WTC11 (cell line): ENCODE results near the gene WSCD1. TPM values are rescaled to one million over a fixed set of nuclear protein-coding genes. Genes with fewer than 3 reads are reported as not detected.

Source experiments
- ATAC-seq: fragments of 200-7000 bp; cut with Tn5 transposase; 2 replicates; pipeline ENCODE4 v1.10.0; 2021; ENCODE audit warnings: mild to moderate bottlenecking, moderate library complexity
- CTCF ChIA-PET: fragments of 300-600 bp; sonication (Branson Sonifier 250); formaldehyde crosslinking; loops from one replicate; lab custom pipeline; 2021; ENCODE audit warnings: antibody characterized with exemption; lab: Charles Lee
- POLR2A ChIA-PET: fragments of 350-600 bp; sonication (Branson Sonifier 250); formaldehyde crosslinking; loops from one replicate; lab custom pipeline; 2021; ENCODE audit warnings: antibody characterized with exemption; lab: Charles Lee
- DNase-seq: peaks from one replicate; pipeline ENCODE4 v3.0.0; 2021; ENCODE audit warnings: low spot score
- H3K27ac Mint-ChIP-seq: 2 replicates; pipeline ENCODE4 v1.8.0; 2021; ENCODE audit warnings: mixed read lengths
- H3K27me3 Mint-ChIP-seq: 2 replicates; pipeline ENCODE4 v1.8.0; 2021; ENCODE audit warnings: low read depth, mild to moderate bottlenecking, moderate library complexity, mixed read lengths
- H3K36me3 Mint-ChIP-seq: 2 replicates; pipeline ENCODE4 v1.8.0; 2021; ENCODE audit warnings: mixed read lengths
- H3K4me1 Mint-ChIP-seq: 2 replicates; pipeline ENCODE4 v1.8.0; 2022; ENCODE audit warnings: mixed read lengths
- H3K4me3 Mint-ChIP-seq: 2 replicates; pipeline ENCODE4 v1.8.0; 2021; ENCODE audit warnings: mild to moderate bottlenecking, moderate library complexity, mixed read lengths
- H3K9me3 Mint-ChIP-seq: 2 replicates; pipeline ENCODE4 v1.8.0; 2021; ENCODE audit warnings: mixed read lengths
- ATF2 ChIP-seq: sonication (generic); formaldehyde crosslinking; IDR thresholded peaks from 2 replicates; pipeline ENCODE4 v1.8.1; 2022; ENCODE audit warnings: low read depth, missing genetic modification reagents, borderline replicate concordance
- ETV6 ChIP-seq: sonication (generic); formaldehyde crosslinking; IDR thresholded peaks from 2 replicates; pipeline ENCODE4 v1.8.1; 2022; ENCODE audit warnings: mild to moderate bottlenecking, missing genetic modification reagents
- FOXJ3 ChIP-seq: sonication (generic); formaldehyde crosslinking; IDR thresholded peaks from 2 replicates; pipeline ENCODE4 v1.9.0; 2021; ENCODE audit warnings: missing genetic modification reagents, mild to moderate bottlenecking, borderline replicate concordance
- FOXK1 ChIP-seq: sonication (generic); formaldehyde crosslinking; IDR thresholded peaks from 2 replicates; pipeline ENCODE4 v1.8.0; 2022; ENCODE audit warnings: mild to moderate bottlenecking, moderate library complexity, missing genetic modification reagents
- GRHL2 ChIP-seq: fragments of 250-450 bp; sonication (Bioruptor Pico); IDR thresholded peaks from 2 replicates; pipeline ENCODE4 v1.8.0; 2022; ENCODE audit warnings: mild to moderate bottlenecking, moderate library complexity; ENCODE audit not compliant: insufficient replicate concordance, severe bottlenecking
- HMGA2 ChIP-seq: fragments of 250-450 bp; sonication (Bioruptor Pico); IDR thresholded peaks from 2 replicates; pipeline ENCODE4 v1.4.0; 2021; ENCODE audit warnings: mild to moderate bottlenecking, moderate library complexity
- MXD4 ChIP-seq: fragments of 250-450 bp; sonication (Bioruptor Pico); IDR thresholded peaks from 2 replicates; pipeline ENCODE4 v1.8.0; 2021; ENCODE audit warnings: mild to moderate bottlenecking, moderate library complexity, borderline replicate concordance
- RORB ChIP-seq: fragments of 250-450 bp; sonication (Bioruptor Pico); IDR thresholded peaks from 2 replicates; pipeline ENCODE4 v1.9.0; 2021; ENCODE audit warnings: mild to moderate bottlenecking
- SMAD3 ChIP-seq: sonication (generic); formaldehyde crosslinking; IDR thresholded peaks from 2 replicates; pipeline ENCODE4 v1.8.0; 2022; ENCODE audit warnings: missing genetic modification reagents, mild to moderate bottlenecking, borderline replicate concordance
- SP1 ChIP-seq: sonication (generic); formaldehyde crosslinking; conservative IDR thresholded peaks from 2 replicates; pipeline ENCODE4 v1.8.1; 2022; ENCODE audit warnings: missing genetic modification reagents
- TEAD1 ChIP-seq: sonication (generic); formaldehyde crosslinking; IDR thresholded peaks from 2 replicates; pipeline ENCODE4 v1.8.0; 2022; ENCODE audit warnings: mild to moderate bottlenecking, missing genetic modification reagents
- TP53 ChIP-seq: sonication (generic); formaldehyde crosslinking; IDR thresholded peaks from 2 replicates; pipeline ENCODE4 v1.8.1; 2023; ENCODE audit warnings: mild to moderate bottlenecking, missing genetic modification reagents
- ZNF232 ChIP-seq: sonication (generic); formaldehyde crosslinking; IDR thresholded peaks from 2 replicates; pipeline ENCODE4 v1.8.0; 2022; ENCODE audit warnings: mild to moderate bottlenecking, missing genetic modification reagents
- ZNF416 ChIP-seq: fragments of 250-450 bp; sonication (Bioruptor Pico); IDR thresholded peaks from 2 replicates; pipeline ENCODE4 v1.9.0; 2021; ENCODE audit warnings: mild to moderate bottlenecking, inconsistent platforms
- ZNF423 ChIP-seq: fragments of 250-450 bp; sonication (Bioruptor Pico); IDR thresholded peaks from 2 replicates; pipeline ENCODE4 v2.1.2; 2022; ENCODE audit warnings: mild to moderate bottlenecking, moderate library complexity
- total RNA-seq: library from RNA; stranded (reverse); gene quantifications from 3 replicates; pipeline ENCODE4 v1.2.3, GENCODE V29; 2021
- TF ChIP-seq, protein P1 (sequence below): sonication (generic); formaldehyde crosslinking; IDR thresholded peaks from 2 replicates; pipeline ENCODE4 v1.8.1; 2023; ENCODE audit warnings: mild to moderate bottlenecking, missing genetic modification reagents, moderate library complexity
- TF ChIP-seq, protein P2 (sequence below): fragments of 200-600 bp; IDR thresholded peaks from 2 replicates; pipeline ENCODE4 v1.8.0; 2022; ENCODE audit warnings: antibody characterized with exemption

WSCD1 gene
- total RNA-seq, 1 experiment from 2014 or later, result 57.5 TPM

GRCh38 chr17:6080711-6081430 lies 10.7 kb downstream of the WSCD1 start:
- Mint-ChIP-seq H3K4me1 (peaks cover 48% of the 10 kb centered on the region), H3K27ac (no peak overlapping the region), H3K36me3 (peaks cover 10% of the 10 kb centered on the region; the same call in 1 of the 2 replicates), H3K4me3 (no peak overlapping the region), H3K9me3 (no peaks in the 10 kb centered on the region), H3K27me3 (no peaks in the 10 kb centered on the region)
- ATAC-seq, result no peak
- TF ChIP-seq SP1 (CRISPR knock-in tag) (no peak), FOXJ3 (CRISPR knock-in tag) (no peak), MXD4 (CRISPR knock-in tag) (no peak), TEAD1 (CRISPR knock-in tag) (no peak), GRHL2 (CRISPR knock-in tag) (no peak)
- CTCF ChIA-PET, result interaction anchor here (0.7 to 1.0 kb wide), 2 partner anchors 107 to 199 kb away, joined by 3 to 4 read pairs; no protein-coding TSS in a partner anchor
- no peak for DNase-seq
- POLR2A ChIA-PET, result no interaction called here

DNA sequence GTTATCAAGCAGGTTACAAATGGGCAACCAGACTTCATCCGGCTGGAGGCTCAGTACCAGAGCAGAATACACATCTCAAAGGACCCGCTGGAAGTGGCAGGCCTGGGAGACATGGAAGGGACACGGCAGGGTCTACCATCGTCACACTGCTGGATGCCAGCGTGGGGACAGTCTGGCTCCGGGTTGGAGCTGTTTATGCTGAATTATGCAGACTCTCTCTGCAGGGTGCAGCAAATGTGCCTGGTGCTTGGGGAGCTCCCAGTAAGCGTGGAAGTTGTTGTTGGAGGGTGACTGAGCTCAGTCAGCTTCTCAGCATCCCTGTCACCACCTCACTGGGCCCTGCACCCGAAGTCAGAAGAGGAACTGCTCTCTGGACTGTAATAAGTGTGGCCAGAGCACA lies 12.2 kb downstream of the WSCD1 start:
- Mint-ChIP-seq H3K36me3 (peaks cover 10% of the 10 kb centered on the region; the same call in 1 of the 2 replicates), H3K9me3 (no peaks in the 10 kb centered on the region), H3K27ac (peak overlapping the region; percentile 25; the same call in 1 of the 2 replicates), H3K4me1 (peaks cover 35% of the 10 kb centered on the region), H3K27me3 (no peaks in the 10 kb centered on the region), H3K4me3 (no peak overlapping the region)
- ATAC-seq (no peak), DNase-seq (no peak)
- TF ChIP-seq HMGA2 (CRISPR knock-in tag), result no peak
- ChIA-PET POLR2A (interaction anchor here (1.1 kb wide), 1 partner anchor 13 kb away, joined by 3 read pairs; no protein-coding TSS in a partner anchor), CTCF (interaction anchor here (0.6 to 1.0 kb wide), 3 partner anchors 14 to 288 kb away, joined by 3 to 5 read pairs (median 4); no protein-coding TSS in a partner anchor)

- Mint-ChIP-seq H3K4me1 (peaks cover 22% of the 10 kb centered on the region), H3K9me3 (no peaks in the 10 kb centered on the region), H3K36me3 (peaks cover 11% of the 10 kb centered on the region), H3K4me3 (no peak overlapping the region), H3K27me3 (no peaks in the 10 kb centered on the region), H3K27ac (peak overlapping the region; percentile 68; the same call in 1 of the 2 replicates)
- TF ChIP-seq, protein P1, sequence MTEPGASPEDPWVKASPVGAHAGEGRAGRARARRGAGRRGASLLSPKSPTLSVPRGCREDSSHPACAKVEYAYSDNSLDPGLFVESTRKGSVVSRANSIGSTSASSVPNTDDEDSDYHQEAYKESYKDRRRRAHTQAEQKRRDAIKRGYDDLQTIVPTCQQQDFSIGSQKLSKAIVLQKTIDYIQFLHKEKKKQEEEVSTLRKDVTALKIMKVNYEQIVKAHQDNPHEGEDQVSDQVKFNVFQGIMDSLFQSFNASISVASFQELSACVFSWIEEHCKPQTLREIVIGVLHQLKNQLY (CRISPR knock-in tag), result no peak
- TF ChIP-seq HMGA2 (CRISPR knock-in tag), result no peak
- no peak for TF ChIP-seq SMAD3 (CRISPR knock-in tag)
- no peak for TF ChIP-seq TP53 (CRISPR knock-in tag)
- no peak for TF ChIP-seq ETV6 (CRISPR knock-in tag)
- TF ChIP-seq ZNF416 (CRISPR knock-in tag), result no peak
- TF ChIP-seq, protein P2, sequence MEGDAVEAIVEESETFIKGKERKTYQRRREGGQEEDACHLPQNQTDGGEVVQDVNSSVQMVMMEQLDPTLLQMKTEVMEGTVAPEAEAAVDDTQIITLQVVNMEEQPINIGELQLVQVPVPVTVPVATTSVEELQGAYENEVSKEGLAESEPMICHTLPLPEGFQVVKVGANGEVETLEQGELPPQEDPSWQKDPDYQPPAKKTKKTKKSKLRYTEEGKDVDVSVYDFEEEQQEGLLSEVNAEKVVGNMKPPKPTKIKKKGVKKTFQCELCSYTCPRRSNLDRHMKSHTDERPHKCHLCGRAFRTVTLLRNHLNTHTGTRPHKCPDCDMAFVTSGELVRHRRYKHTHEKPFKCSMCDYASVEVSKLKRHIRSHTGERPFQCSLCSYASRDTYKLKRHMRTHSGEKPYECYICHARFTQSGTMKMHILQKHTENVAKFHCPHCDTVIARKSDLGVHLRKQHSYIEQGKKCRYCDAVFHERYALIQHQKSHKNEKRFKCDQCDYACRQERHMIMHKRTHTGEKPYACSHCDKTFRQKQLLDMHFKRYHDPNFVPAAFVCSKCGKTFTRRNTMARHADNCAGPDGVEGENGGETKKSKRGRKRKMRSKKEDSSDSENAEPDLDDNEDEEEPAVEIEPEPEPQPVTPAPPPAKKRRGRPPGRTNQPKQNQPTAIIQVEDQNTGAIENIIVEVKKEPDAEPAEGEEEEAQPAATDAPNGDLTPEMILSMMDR, result no peak
- TF ChIP-seq ATF2 (CRISPR knock-in tag), result no peak
- no peak for TF ChIP-seq RORB (CRISPR knock-in tag)
- no peak for TF ChIP-seq ZNF232 (CRISPR knock-in tag)
- no peak for TF ChIP-seq ZNF423 (CRISPR knock-in tag)
- no peak for TF ChIP-seq FOXK1 (CRISPR knock-in tag)
- ChIA-PET POLR2A (interaction anchor here (1.3 kb wide), 1 partner anchor 8 kb away, joined by 3 read pairs; no protein-coding TSS in a partner anchor), CTCF (interaction anchor here (1.0 kb wide), 1 partner anchor 291 kb away, joined by 3 read pairs; no protein-coding TSS in a partner anchor)
- DNase-seq (no peak), ATAC-seq (no peak)
Observed at GRCh38 chr17:6084311-6085161, 14.4 kb downstream of the WSCD1 start.
